T-helper 9 cell (primary cell): Measurements from ENCODE around the gene CCDC201.
A peak's percentile ranks its signal among the peaks of the same experiment; 100 is the strongest.

ENCODE experiments used
- DNase-seq: peaks from one replicate; pipeline ENCODE4 v3.0.0-alpha.2; 2020
- total RNA-seq, 2 donors: gene quantifications; one replicate each; lab custom pipeline; 2026; lab: John Stamatoyannopoulos, UW

The CCDC201 gene
- total RNA-seq, result 0 to 0.07 reads per million in 2 donors

- DNase-seq, result no peak
Measured at GRCh38 chr7:45873035-45873354, at the start of gene CCDC201. Gene CCDC201 (minus strand): TSS chr7:45873082. CDS start chr7:45873007, 75 bp downstream.

- DNase-seq, result no peak
Measured at GRCh38 chr7:45921699-45922519, 49.0 kb upstream of the CCDC201 start.

- no peak for DNase-seq
Measured at GRCh38 chr7:45921381-45921698, 48.5 kb upstream of the CCDC201 start.

- DNase-seq, result no peak
Measured at GRCh38 chr7:45920502-45921380, 47.9 kb upstream of the CCDC201 start, which contains the start of gene IGFBP3. Gene IGFBP3 (minus strand): TSS chr7:45921272. CDS start chr7:45921140, 132 bp downstream.

GRCh38 chr7:45919993-45920459 lies 47.1 kb upstream of the CCDC201 start:
- DNase-seq, result no peak

- DNase-seq, result no peak
Measured at GRCh38 chr7:45919231-45919784, 46.4 kb upstream of the CCDC201 start.

- no peak for DNase-seq
Measured at GRCh38 chr7:45918556-45918955, 45.7 kb upstream of the CCDC201 start.

- peak; percentile 73 for DNase-seq
Measured at GRCh38 chr7:45917658-45918057, 44.8 kb upstream of the CCDC201 start.

- DNase-seq, result no peak
Measured at GRCh38 chr7:45917064-45917463, 44.2 kb upstream of the CCDC201 start.

- DNase-seq, result no peak
Measured at GRCh38 chr7:45915606-45916005, 42.7 kb upstream of the CCDC201 start.

GRCh38 chr7:45914911-45915310 lies 42.0 kb upstream of the CCDC201 start:
- no peak for DNase-seq

GRCh38 chr7:45912972-45913371 lies 40.1 kb upstream of the CCDC201 start:
- DNase-seq, result no peak

GRCh38 chr7:45911311-45911710 lies 38.4 kb upstream of the CCDC201 start:
- no peak for DNase-seq

- DNase-seq, result no peak
Measured at GRCh38 chr7:45910855-45911254, 38.0 kb upstream of the CCDC201 start.

- DNase-seq, result no peak
Measured at GRCh38 chr7:45909561-45909960, 36.7 kb upstream of the CCDC201 start.

- no peak for DNase-seq
Measured at GRCh38 chr7:45902820-45903219, 29.9 kb upstream of the CCDC201 start.

GRCh38 chr7:45901566-45901965 lies 28.7 kb upstream of the CCDC201 start:
- DNase-seq, result no peak

GRCh38 chr7:45898222-45898621 lies 25.3 kb upstream of the CCDC201 start:
- no peak for DNase-seq

GRCh38 chr7:45897042-45897690 lies 24.3 kb upstream of the CCDC201 start:
- no peak for DNase-seq

GRCh38 chr7:45894665-45895062 lies 21.8 kb upstream of the CCDC201 start:
- no peak for DNase-seq

- DNase-seq, result no peak
Measured at GRCh38 chr7:45893996-45894664, 21.2 kb upstream of the CCDC201 start.

GRCh38 chr7:45893374-45893995 lies 20.6 kb upstream of the CCDC201 start:
- no peak for DNase-seq
